Stimulated activated CD8-positive, alpha-beta memory T cell treated with anti-CD3 and anti-CD28 coated beads, Interleukin-4, amount 100 ng/mL, for 1 hour (primary cell): ENCODE measurements around the gene VPS25.

Experiments
- DNase-seq, 2 donors: peaks; one replicate each; pipeline ENCODE4 v3.0.0-alpha.2; 2020; ENCODE audit warnings: low read depth in 2 of 2, low spot score in 1 of 2

Gene VPS25

GRCh38 chr17:42795061-42795460 lies 21.8 kb downstream of the VPS25 start:
- DNase-seq, result no peak

DNA sequence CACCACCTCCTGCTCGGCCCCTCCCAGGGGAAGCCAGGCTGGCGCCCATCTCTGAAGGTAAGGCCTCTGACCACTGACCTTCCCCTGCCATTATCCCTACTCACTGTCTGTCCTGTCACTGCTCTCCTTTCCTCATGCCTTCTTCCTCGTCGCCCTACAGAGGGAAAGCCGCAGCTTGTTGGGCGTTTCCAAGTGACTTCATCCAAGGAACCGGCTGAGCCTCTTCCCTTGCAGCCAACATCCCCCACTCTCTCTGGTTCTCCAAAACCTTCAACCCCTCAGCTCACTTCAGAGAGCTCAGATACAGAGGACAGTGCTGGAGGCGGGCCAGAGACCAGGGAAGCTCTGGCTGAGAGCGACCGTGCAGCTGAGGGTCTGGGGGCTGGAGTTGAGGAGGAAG lies 22.2 kb downstream of the VPS25 start:
- no peak for DNase-seq

DNA sequence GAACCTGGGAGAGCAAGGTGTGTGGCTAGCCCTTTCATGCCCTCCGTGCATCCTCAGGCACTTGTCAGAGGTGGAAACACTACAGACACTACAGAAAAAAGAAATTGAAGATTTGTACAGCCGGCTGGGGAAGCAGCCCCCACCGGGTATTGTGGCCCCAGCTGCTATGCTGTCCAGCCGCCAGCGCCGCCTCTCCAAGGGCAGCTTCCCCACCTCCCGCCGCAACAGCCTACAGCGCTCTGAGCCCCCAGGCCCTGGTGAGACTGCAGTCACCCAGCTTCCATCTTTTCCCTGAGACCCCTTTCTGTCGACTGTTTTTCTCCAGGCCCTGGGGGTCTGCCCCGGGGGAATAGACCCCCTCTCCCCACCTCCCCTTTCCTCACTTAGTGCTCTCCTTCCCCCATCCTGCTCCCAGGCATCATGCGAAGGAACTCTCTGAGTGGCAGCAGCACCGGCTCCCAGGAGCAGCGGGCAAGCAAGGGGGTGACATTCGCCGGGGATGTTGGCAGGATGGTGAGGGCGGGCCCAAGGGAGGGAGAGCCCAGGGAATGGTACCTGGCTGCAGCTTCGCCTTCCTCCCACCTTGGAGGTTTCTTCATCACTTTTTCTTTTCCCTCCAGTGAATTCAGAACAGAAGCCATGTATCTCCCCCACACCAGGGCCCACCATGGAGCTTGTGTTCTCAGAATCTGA lies 23.0 kb downstream of the VPS25 start:
- no peak for DNase-seq

GRCh38 chr17:42797067-42798007 lies 24.1 kb downstream of the VPS25 start:
- DNase-seq, result no peak

- no peak for DNase-seq
Observed at GRCh38 chr17:42798011-42798382, 24.7 kb downstream of the VPS25 start.

GRCh38 chr17:42798383-42799380 lies 25.4 kb downstream of the VPS25 start, which contains the start of the genes CNTD1 and COA3:
TSS of gene CNTD1 (plus strand) at chr17:42798861. CDS start at chr17:42799068, 207 bp downstream.
TSS of gene COA3 (minus strand) at chr17:42798704. CDS start at chr17:42798681, 23 bp downstream.
- peak; percentile 19 to 47 for DNase-seq

DNA sequence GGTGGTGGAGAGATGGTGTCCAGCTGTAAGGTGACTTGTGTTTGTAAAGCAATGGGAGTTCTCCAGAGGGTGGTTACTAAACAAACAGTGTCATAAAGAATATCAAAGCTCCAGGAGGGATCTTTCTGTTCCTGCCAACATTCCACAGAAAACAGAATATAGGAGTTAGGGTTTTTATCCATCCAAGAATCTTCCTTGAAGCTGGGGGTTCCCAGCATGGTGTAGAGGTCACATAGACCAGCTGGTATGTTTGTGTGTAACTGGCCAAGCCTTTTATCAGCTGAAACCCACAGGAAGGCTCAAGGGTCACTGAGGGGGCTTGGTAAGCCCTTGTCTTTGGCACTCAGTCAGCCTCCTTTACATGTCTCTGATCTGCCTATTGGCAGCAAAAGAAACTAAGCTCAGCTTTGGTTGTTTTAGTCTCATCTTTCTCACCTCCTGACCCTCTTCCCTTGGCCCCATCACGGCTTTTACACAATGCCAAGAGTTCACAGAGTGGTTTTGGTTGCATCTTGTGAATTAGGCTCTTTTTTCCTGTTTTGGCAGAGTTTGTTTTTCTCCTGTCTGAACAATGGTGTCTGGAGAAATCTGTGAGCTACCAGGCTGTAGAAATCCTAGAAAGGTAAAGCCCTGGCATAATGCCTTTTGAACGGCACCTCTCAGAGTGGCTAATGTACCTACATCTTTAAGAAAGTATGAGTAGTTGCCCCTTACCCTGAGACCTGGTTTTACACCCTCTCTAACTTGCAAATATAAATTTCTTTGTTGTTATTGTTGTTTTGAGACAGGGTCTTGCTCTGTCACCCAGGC lies 30.0 kb downstream of the VPS25 start:
- no peak for DNase-seq

DNA sequence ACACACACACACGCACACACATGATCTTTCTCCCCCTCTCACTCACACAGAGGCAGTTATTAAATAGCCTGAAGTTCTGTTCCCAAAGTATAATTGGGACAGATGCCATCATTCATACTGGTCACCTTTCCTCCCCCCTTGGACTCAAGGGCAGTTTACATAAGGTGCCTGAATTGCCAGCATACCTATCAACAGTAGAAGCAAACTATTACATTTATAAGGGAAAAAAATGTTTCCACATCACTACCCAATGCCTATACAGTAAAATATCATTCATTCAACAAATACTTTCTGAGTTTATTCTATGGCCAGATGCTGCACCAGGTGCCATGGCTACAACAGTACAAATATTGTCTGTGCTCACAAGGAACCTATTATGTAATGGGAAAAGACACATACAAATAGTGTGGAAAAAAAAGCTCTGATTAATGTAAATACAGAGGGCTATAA lies 31.7 kb downstream of the VPS25 start:
- DNase-seq, result no peak

DNA sequence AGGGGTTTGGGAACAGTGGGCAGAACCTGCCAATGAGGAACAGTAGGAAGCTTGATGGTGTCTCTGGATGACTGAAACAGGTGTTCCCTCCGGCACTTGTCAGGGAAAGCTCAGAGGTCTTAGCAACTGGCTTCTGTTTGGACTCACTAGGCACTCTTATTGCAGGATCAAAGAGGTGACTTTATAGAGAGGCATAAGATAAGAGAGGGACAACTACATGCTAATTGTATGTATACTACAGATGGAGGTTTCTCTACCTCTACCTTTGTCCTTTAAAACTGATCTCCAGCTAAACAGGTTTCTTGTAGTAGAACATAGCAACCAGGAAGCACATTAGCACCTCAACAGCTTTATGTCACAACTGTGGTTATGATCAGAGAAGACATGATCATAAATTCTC lies 33.0 kb downstream of the VPS25 start:
- no peak for DNase-seq

GRCh38 chr17:42809250-42809649 lies 36.0 kb downstream of the VPS25 start:
- DNase-seq, result no peak

DNA sequence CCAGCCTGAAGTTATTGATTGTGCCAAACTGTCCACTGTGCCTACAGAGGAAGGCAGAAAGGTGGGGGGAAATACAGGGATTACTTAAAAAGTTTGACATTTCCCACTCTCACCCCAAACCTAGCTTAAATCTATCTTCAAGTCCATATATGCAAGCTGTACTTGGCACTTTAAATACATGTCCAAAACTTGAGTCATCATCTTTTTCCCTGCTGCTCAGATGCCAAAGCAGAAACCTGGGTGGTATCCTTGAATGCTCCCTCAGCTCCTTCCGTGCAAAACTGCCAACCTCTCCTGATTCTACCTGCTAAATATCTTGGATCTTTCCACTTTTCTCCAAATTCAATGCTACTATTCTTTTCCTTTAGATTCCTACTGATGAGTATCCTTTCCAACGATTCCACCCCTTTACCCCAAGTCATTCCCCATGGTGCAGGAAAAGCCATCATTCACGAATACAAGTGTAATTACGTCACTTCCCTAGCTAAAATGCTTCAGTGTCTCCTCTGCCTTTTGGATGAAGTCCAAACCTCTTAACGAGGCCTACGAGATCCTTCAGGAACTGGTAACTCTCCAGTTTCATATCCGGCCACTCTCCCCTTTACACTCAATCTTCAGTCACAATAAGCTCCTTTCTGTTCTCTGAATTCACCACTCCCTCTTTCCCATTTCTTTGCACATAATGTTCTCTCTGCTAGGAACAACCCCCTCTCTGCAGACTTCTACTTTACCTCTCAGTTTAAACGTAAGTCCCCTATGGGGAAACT lies 41.6 kb downstream of the VPS25 start:
- no peak for DNase-seq

DNA sequence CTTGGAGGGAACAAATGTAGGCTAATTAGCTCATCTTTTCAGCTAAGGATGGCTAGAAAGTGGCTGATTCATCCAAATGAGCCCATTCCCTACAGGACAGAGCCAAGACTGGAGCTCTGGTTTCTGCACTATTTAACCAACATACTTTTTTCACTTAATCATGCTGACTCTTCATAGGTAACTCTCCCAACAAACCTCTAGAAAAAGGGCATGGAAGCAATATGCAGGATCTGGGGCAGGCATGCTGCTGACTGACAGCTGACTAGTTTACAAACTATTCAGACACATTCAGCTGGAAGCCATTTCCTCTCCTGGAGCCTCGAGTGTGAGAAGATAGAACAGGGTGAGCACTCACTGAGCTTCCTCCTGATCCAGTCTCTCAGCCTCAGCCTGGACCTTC lies 44.6 kb downstream of the VPS25 start:
- DNase-seq, result no peak

DNA sequence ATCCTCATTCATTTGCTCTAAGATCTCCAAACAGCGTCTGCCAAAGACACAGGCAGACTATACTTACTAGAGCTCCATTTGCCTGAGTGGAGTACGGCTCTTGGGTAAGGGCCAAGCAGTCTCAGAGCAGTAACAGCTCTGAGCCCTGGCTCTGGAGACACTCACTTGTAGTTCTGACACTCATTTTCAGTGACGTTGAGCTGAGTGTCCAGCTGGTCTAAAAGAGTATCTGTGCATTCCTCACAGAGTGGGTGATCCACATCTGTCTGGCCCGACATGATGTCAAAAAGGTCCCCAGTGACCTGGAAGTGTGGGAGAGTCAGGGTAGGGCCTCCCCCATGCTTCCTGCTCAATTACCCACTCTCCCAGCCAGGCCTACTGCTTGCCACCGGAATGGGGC lies 45.1 kb downstream of the VPS25 start:
- DNase-seq, result no peak

- peak; percentile 19 to 31 for DNase-seq
Observed at GRCh38 chr17:42819939-42820535, 46.8 kb downstream of the VPS25 start.

DNA sequence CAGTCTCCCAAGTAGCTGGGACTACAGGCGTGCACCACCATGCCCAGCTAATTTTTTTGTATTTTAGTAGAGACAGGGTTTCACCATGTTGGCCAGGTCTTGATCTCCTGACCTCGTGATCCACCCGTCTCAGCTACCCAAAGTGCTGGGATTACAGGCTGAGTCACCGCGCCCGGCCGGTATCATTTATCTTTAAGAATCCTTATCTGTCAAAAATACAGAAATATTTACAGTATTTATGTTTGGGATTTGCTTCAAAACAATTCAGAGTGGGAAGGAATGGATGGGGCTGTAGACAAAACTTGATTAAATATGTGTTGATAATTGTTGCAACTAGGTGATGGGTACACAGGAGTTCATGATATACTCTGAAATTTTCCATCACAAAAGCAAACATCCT lies 47.9 kb downstream of the VPS25 start:
- no peak for DNase-seq

- no peak for DNase-seq
Observed at GRCh38 chr17:42827472-42827871, 54.2 kb downstream of the VPS25 start.
